Calu3 (cell line): ENCODE data around the gene DICER1. TPM values are rescaled to one million over a fixed set of nuclear protein-coding genes. Genes with fewer than 3 reads are reported as not detected.

Source experiments
- BruUV-seq: library from RNA; stranded (reverse); fragments of 400-500 nt; replicated peaks from 2 replicates; lab custom pipeline; 2021; lab: Mats Ljungman, UMichigan
- CTCF ChIA-PET: fragments of 300-600 bp; sonication (Branson Sonifier 250); formaldehyde crosslinking; loops from one replicate; lab custom pipeline; 2022; ENCODE audit warnings: antibody characterized with exemption; lab: Charles Lee
- DNase-seq: peaks from one replicate; pipeline ENCODE4 v3.0.0; 2022
- H3K27ac Mint-ChIP-seq: one replicate; pipeline ENCODE4 v1.8.0; 2022; ENCODE audit warnings: mixed read lengths; ENCODE audit not compliant: unreplicated experiment
- H3K27me3 Mint-ChIP-seq: one replicate; pipeline ENCODE4 v1.8.0; 2022; ENCODE audit warnings: mixed read lengths; ENCODE audit not compliant: unreplicated experiment
- H3K36me3 Mint-ChIP-seq: one replicate; pipeline ENCODE4 v1.8.0; 2022; ENCODE audit warnings: mild to moderate bottlenecking, moderate library complexity, mixed read lengths; ENCODE audit not compliant: insufficient read depth, unreplicated experiment
- H3K4me1 Mint-ChIP-seq: one replicate; pipeline ENCODE4 v1.8.0; 2022; ENCODE audit warnings: mild to moderate bottlenecking, low read depth, mixed read lengths; ENCODE audit not compliant: unreplicated experiment
- H3K4me3 Mint-ChIP-seq: one replicate; pipeline ENCODE4 v1.8.0; 2022; ENCODE audit warnings: mild to moderate bottlenecking, low read depth, moderate library complexity, mixed read lengths; ENCODE audit not compliant: unreplicated experiment
- H3K9me3 Mint-ChIP-seq: one replicate; pipeline ENCODE4 v1.8.0; 2022; ENCODE audit warnings: low read depth, mixed read lengths; ENCODE audit not compliant: unreplicated experiment
- intact Hi-C: fragments of 100-400 bp; cut with micrococcal nuclease; formaldehyde crosslinking; loops from one replicate; pipeline ENCODE4 v1.10.0; 2022; ENCODE audit not compliant: unreplicated experiment
- total RNA-seq: library from RNA; stranded (reverse); gene quantifications from 2 replicates; pipeline ENCODE4 v1.2.3, GENCODE V29; 2022
- TF ChIP-seq, protein P1 (sequence below): fragments of 200-600 bp; IDR thresholded peaks from one replicate; pipeline ENCODE4 v1.8.0; 2022; ENCODE audit warnings: antibody characterized with exemption; ENCODE audit not compliant: unreplicated experiment

Gene DICER1
- total RNA-seq, 1 experiment from 2014 or later = 53.8 TPM

DNA sequence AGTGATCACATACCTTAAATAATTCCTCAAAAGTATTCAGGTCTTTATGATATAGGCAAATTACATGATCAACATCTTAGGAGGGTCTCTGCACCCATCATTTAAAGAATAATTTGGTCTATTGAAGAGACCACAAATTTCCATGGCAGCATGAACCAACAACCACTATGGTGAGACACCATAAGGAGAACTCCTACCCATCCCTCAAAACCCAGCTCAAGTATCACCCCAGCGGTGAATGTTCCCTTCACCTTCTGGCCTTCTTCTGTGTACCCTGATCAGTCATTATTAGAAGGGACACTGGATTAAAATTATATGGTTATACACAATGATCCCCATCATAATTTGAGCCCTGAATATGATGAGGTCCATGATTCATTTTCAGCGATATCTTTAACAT, 81.5 kb downstream of the DICER1 start:
- Mint-ChIP-seq H3K4me1 (no peaks in the 10 kb centered on the region), H3K9me3 (no peaks in the 10 kb centered on the region), H3K36me3 (no peaks in the 10 kb centered on the region), H3K4me3 (no peak overlapping the region), H3K27ac (no peak overlapping the region), H3K27me3 (peaks cover 68% of the 10 kb centered on the region)
- no peak for DNase-seq
- TF ChIP-seq, protein P1, sequence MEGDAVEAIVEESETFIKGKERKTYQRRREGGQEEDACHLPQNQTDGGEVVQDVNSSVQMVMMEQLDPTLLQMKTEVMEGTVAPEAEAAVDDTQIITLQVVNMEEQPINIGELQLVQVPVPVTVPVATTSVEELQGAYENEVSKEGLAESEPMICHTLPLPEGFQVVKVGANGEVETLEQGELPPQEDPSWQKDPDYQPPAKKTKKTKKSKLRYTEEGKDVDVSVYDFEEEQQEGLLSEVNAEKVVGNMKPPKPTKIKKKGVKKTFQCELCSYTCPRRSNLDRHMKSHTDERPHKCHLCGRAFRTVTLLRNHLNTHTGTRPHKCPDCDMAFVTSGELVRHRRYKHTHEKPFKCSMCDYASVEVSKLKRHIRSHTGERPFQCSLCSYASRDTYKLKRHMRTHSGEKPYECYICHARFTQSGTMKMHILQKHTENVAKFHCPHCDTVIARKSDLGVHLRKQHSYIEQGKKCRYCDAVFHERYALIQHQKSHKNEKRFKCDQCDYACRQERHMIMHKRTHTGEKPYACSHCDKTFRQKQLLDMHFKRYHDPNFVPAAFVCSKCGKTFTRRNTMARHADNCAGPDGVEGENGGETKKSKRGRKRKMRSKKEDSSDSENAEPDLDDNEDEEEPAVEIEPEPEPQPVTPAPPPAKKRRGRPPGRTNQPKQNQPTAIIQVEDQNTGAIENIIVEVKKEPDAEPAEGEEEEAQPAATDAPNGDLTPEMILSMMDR = no peak
- intact Hi-C loops = no loop called here
- no TSS peak for BruUV-seq
- CTCF ChIA-PET = no interaction called here

DNA sequence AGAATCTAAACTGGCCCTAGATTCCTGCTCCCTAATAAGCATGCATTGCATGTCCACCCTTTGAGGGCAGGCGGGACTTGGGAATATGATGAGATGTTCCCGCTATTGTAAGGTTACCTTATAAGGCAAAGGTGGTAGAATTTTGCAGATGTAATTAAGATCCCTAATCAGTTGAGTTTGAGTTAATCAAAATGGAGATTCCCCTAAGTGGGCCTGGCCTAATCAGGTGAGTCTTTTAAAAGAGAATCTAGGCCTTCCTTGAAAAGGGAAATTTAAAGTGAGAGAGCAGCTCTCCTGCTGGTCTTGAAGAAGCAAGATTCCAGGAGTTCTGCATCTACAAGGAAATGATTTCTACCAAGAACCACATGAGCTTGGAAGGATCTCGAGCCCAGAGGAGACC, 83.4 kb downstream of the DICER1 start:
- H3K4me1 Mint-ChIP-seq = no peaks in the 10 kb centered on the region
- intact Hi-C loops = no loop called here
- CTCF ChIA-PET = no interaction called here
- BruUV-seq = no TSS peak
- H3K9me3 Mint-ChIP-seq = no peaks in the 10 kb centered on the region
- TF ChIP-seq, protein P1 = no peak
- peaks cover 85% of the 10 kb centered on the region for H3K27me3 Mint-ChIP-seq
- no peak for DNase-seq
- no peak overlapping the region for H3K27ac Mint-ChIP-seq
- H3K36me3 Mint-ChIP-seq = no peaks in the 10 kb centered on the region
- H3K4me3 Mint-ChIP-seq = no peak overlapping the region

DNA sequence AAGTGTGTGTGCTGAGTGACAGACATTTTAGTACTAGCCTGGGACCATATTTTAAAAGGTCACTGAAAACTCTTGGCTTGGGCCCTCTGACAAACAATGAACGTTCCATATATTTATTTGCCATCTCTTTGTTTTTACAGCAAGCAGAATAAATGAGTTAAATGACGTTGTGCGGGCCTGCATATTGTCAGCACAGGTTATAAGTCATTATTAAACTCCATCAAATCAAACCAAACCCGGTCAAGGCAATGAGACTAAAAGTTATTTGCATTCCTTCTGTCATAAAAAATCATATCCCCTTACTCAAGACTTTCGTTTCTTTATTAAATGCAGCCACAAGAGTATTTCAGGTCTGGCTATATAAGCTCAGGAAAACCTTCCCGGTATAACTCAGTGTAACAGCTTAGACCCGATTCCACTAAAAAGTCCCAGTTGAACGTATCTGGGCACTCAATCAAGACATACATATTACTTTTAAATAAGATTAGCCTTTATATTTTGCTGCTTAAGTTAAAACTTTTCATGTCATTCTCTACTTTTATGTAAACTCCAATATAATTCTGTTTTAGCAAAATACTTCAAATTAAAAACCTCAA, 84.9 kb downstream of the DICER1 start:
- TF ChIP-seq, protein P1 = no peak
- DNase-seq = no peak
- no peak overlapping the region for H3K27ac Mint-ChIP-seq
- H3K27me3 Mint-ChIP-seq = peaks cover 79% of the 10 kb centered on the region
- no peaks in the 10 kb centered on the region for H3K36me3 Mint-ChIP-seq
- CTCF ChIA-PET = no interaction called here
- BruUV-seq = no TSS peak
- H3K4me3 Mint-ChIP-seq = no peak overlapping the region
- no peaks in the 10 kb centered on the region for H3K9me3 Mint-ChIP-seq
- intact Hi-C loops = no loop called here
- no peaks in the 10 kb centered on the region for H3K4me1 Mint-ChIP-seq

DNA sequence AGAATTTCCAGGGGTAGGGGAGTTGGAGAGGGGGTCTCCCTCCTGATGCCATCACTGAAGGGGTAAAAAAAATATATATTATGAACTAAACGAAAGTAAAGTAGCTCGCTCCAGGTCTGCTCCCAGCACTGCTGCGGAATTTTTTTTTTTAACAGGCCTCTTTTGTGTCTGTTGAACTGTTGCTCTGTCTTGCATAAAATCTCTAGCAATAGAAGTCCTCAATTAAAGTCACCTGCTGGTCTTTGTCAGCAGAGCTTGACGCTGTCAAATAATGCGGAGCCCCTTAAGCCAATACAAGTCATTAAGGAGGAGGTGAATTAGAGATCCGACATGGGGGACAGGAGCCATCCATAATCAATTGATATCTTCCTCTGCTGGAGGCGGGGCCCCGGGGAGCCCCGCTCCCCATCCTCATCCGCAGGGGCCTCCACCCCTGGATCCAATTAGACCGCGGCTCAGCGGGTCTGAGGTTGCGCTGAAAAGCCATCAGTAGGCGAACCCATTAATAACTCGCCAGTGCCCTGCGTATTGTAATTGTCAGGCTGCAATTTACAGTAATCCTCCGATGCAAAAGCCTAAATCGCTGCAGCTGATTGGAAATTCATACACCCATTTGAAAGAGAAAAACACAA, 85.6 kb downstream of the DICER1 start:
- intact Hi-C loops = no loop called here
- no peaks in the 10 kb centered on the region for H3K4me1 Mint-ChIP-seq
- H3K27me3 Mint-ChIP-seq = peaks cover 73% of the 10 kb centered on the region
- no peaks in the 10 kb centered on the region for H3K9me3 Mint-ChIP-seq
- BruUV-seq = no TSS peak
- H3K4me3 Mint-ChIP-seq = no peak overlapping the region
- TF ChIP-seq, protein P1 = no peak
- H3K36me3 Mint-ChIP-seq = no peaks in the 10 kb centered on the region
- CTCF ChIA-PET = no interaction called here
- no peak for DNase-seq
- no peak overlapping the region for H3K27ac Mint-ChIP-seq
